Endothelial cell (in vitro differentiated cells): ENCODE measurements around the gene C1orf159. TPM values are rescaled to one million over a fixed set of nuclear protein-coding genes. Genes with fewer than 3 reads are reported as not detected.

Experiments used
- DNase-seq: peaks from one replicate; pipeline ENCODE4 v3.0.0; 2021; ENCODE audit warnings: low spot score
- H3K27ac Mint-ChIP-seq: one replicate; pipeline ENCODE4 v1.8.0; 2021; ENCODE audit warnings: mixed read lengths, inconsistent platforms; ENCODE audit not compliant: unreplicated experiment
- H3K27me3 Mint-ChIP-seq: one replicate; pipeline ENCODE4 v1.8.0; 2021; ENCODE audit warnings: mild to moderate bottlenecking, moderate library complexity, mixed read lengths, inconsistent platforms; ENCODE audit not compliant: unreplicated experiment
- H3K36me3 Mint-ChIP-seq: one replicate; pipeline ENCODE4 v1.8.0; 2021; ENCODE audit warnings: mild to moderate bottlenecking, low read depth, mixed read lengths, inconsistent platforms; ENCODE audit not compliant: unreplicated experiment
- H3K4me1 Mint-ChIP-seq: one replicate; pipeline ENCODE4 v1.8.0; 2021; ENCODE audit warnings: mild to moderate bottlenecking, mixed read lengths, inconsistent platforms; ENCODE audit not compliant: unreplicated experiment
- H3K4me3 Mint-ChIP-seq: one replicate; pipeline ENCODE4 v1.8.0; 2021; ENCODE audit warnings: mild to moderate bottlenecking, mixed read lengths, inconsistent platforms; ENCODE audit not compliant: unreplicated experiment
- H3K9me3 Mint-ChIP-seq: one replicate; pipeline ENCODE4 v1.8.0; 2021; ENCODE audit warnings: mixed read lengths, inconsistent platforms; ENCODE audit not compliant: unreplicated experiment
- CTCF ChIP-seq: fragments of 200-600 bp; sonication (generic); IDR thresholded peaks from one replicate; pipeline ENCODE4 v1.5.0; 2021; ENCODE audit warnings: antibody characterized with exemption; ENCODE audit not compliant: unreplicated experiment
- total RNA-seq: library from RNA; stranded (reverse); fragmentation: NEBNext Ultra II Directional; extraction: Animal tissue kit (Norgen Biotek cat#: 25700); gene quantifications from one replicate; pipeline ENCODE4 v1.2.1, GENCODE V29; 2021; ENCODE audit not compliant: unreplicated experiment

C1orf159 gene
- total RNA-seq, 1 donor from 2014 or later = 16.6 TPM

- no peaks in the 10 kb centered on the region for H3K4me1 Mint-ChIP-seq
- peaks cover 14% of the 10 kb centered on the region for H3K36me3 Mint-ChIP-seq
- peaks cover 13% of the 10 kb centered on the region for H3K9me3 Mint-ChIP-seq
- no peak for DNase-seq
- no peak overlapping the region for H3K4me3 Mint-ChIP-seq
- peaks cover 18% of the 10 kb centered on the region for H3K27me3 Mint-ChIP-seq
- no peak overlapping the region for H3K27ac Mint-ChIP-seq
- no peak for TF ChIP-seq CTCF
Measured at GRCh38 chr1:1150100-1150499, 34.2 kb upstream of the C1orf159 start.

DNA sequence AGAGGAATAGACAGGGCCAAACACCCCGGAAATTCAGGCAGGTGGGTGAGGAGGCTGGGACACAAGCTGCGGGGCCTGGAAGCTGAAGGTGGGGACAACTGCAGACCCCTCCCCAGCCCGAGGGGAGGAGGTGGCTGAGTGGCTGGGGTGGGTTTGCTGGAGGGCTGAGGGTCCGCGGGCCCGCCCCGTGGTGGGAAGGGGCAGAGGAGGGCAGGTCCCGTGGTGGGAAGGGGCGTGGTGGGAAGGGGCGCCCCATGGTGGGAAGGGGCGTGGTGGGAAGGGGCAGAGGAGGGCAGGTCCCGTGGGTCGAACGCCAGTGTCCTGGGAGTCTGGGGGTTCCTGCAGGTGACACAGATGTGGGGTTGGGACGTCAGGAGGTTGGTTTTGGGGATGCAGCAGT, 33.5 kb upstream of the C1orf159 start:
- Mint-ChIP-seq H3K27me3 (peaks cover 18% of the 10 kb centered on the region), H3K4me3 (no peak overlapping the region), H3K36me3 (peaks cover 14% of the 10 kb centered on the region), H3K9me3 (peaks cover 13% of the 10 kb centered on the region), H3K27ac (no peak overlapping the region), H3K4me1 (no peaks in the 10 kb centered on the region)
- TF ChIP-seq CTCF = no peak
- DNase-seq = no peak

DNA sequence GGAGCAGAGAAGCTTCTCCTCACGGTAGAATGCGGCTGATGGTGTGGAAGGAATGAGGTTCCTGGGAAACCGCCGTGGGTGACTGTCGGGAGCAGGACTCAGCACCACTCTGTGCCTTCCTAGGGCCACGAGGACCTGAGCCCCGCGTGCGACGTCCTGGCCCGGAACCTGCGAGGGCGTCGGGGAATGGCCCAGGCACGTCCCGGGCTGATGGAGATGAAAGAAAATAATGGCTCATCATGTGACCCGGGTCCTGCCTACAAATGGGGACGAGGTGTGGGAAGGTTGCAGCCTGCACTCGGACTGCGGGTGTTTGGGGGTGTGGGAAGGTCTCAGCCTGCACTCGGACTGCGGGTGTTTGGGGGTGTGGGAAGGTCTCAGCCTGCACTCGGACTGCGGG, 32.7 kb upstream of the C1orf159 start:
- Mint-ChIP-seq H3K27ac (peak overlapping the region; percentile 64), H3K4me3 (no peak overlapping the region), H3K36me3 (peaks cover 14% of the 10 kb centered on the region), H3K4me1 (no peaks in the 10 kb centered on the region), H3K27me3 (peaks cover 16% of the 10 kb centered on the region), H3K9me3 (peaks cover 13% of the 10 kb centered on the region)
- no peak for DNase-seq
- TF ChIP-seq CTCF = no peak

GRCh38 chr1:1148061-1148460, 32.2 kb upstream of the C1orf159 start:
- Mint-ChIP-seq H3K36me3 (peaks cover 10% of the 10 kb centered on the region), H3K27me3 (peaks cover 12% of the 10 kb centered on the region), H3K4me1 (no peaks in the 10 kb centered on the region), H3K27ac (peak overlapping the region; percentile 64), H3K4me3 (no peak overlapping the region), H3K9me3 (peaks cover 10% of the 10 kb centered on the region)
- no peak for DNase-seq
- no peak for TF ChIP-seq CTCF

- no peak overlapping the region for H3K27ac Mint-ChIP-seq
- H3K27me3 Mint-ChIP-seq = peaks cover 3% of the 10 kb centered on the region
- H3K4me3 Mint-ChIP-seq = no peak overlapping the region
- H3K9me3 Mint-ChIP-seq = no peaks in the 10 kb centered on the region
- no peak for DNase-seq
- TF ChIP-seq CTCF = no peak
- no peaks in the 10 kb centered on the region for H3K4me1 Mint-ChIP-seq
- no peaks in the 10 kb centered on the region for H3K36me3 Mint-ChIP-seq
Measured at GRCh38 chr1:1146596-1146995, 30.7 kb upstream of the C1orf159 start.
